D721Med (cell line): ENCODE data around the gene MCU.
"Not testable (repeated sequence)": the region's sequence is repeated elsewhere in the genome, so short reads cannot be mapped to it uniquely, and the experiment has no call there.

Experiments
- DNase-seq: peaks from one replicate; pipeline ENCODE4 v3.0.0; 2011; ENCODE audit warnings: low spot score; ENCODE audit not compliant: insufficient read length
- FAIRE-seq: peaks from 2 replicates; lab custom pipeline; 2011; peaks lifted over from hg19 to GRCh38; lab: Jason Lieb, UNC
- CTCF ChIP-seq: IDR thresholded peaks from 2 replicates; pipeline ENCODE4 v1.5.1; 2012; ENCODE audit warnings: mild to moderate bottlenecking, control low read depth; ENCODE audit not compliant: insufficient read depth; ENCODE audit errors: missing control alignments

Gene MCU, protein sequence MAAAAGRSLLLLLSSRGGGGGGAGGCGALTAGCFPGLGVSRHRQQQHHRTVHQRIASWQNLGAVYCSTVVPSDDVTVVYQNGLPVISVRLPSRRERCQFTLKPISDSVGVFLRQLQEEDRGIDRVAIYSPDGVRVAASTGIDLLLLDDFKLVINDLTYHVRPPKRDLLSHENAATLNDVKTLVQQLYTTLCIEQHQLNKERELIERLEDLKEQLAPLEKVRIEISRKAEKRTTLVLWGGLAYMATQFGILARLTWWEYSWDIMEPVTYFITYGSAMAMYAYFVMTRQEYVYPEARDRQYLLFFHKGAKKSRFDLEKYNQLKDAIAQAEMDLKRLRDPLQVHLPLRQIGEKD

GRCh38 chr10:72691863-72692743, at the start of gene MCU:
MCU (plus strand) TSS chr10:72692143; CDS start chr10:72692152, 9 bp downstream.
- no peak for TF ChIP-seq CTCF
- FAIRE-seq = no peak
- peak; percentile 71 for DNase-seq

- TF ChIP-seq CTCF = no peak
- no peak for FAIRE-seq
- no peak for DNase-seq
Measured at GRCh38 chr10:72642318-72642717, 49.6 kb upstream of the MCU start.

- TF ChIP-seq CTCF = no peak
- no peak for DNase-seq
- no peak for FAIRE-seq
Measured at GRCh38 chr10:72645263-72645858, 46.6 kb upstream of the MCU start.

DNA sequence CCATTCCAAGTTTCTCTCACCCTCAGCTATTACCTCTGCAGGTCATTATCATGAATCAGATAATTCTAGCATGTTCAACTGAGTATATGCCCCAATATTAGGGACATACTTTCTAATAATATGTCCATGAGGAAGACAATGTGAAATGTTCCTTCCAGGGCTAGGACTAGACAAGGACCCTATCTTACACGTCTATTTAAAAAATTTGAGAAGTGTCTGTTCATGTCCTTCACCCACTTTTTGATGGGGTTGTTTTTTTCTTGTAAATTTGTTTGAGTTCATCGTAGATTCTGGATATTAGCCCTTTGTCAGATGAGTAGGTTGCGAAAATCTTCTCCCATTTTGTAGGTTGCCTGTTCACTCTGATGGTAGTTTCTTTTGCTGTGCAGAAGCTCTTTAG, 45.0 kb upstream of the MCU start:
- FAIRE-seq, DNase-seq: not testable (repeated sequence)

GRCh38 chr10:72648301-72648700, 43.6 kb upstream of the MCU start:
- DNase-seq = no peak
- no peak for TF ChIP-seq CTCF
- FAIRE-seq = no peak

GRCh38 chr10:72649291-72649690, 42.7 kb upstream of the MCU start:
- FAIRE-seq (no peak), DNase-seq (no peak)
- no peak for TF ChIP-seq CTCF

DNA sequence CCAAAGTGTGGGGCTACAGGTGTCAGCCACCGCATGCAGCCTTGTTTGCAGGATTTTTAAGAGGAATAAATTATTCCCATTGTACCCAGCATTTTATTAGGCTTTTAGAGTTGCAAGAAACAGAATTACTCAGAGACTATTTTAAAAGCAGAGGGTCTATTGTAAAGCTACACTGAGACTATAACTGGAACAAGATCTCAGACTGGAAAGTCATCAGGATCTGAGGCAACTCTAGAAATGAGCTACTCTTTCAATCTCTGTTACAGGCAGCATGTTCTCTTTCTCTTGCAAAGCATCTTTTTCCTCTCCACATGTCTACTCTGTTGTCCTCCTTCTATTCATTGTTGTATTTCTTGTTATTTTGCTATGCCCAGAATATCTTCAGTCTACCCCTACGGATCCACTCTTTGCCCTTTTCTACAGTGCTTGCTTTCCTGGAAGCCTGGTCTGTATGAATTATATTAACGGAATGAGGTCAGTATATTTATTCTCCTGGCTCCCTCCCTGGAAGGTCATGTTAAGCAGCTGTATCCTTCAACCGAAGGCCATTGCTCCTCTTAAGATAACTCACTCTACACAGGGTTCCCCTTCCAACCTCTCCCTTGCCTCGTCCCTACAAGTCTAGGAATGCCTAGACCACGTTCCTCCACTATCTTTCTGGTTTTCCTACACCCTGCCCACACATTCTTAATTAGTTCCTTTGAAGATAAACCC, 38.4 kb upstream of the MCU start:
- no peak for FAIRE-seq
- TF ChIP-seq CTCF = no peak
- DNase-seq = no peak
